OCI-LY1 (cell line): ENCODE data around the gene GRIN3B.
"Not testable (repeated sequence)": the region's sequence is repeated elsewhere in the genome, so short reads cannot be mapped to it uniquely, and the experiment has no call there.

Source experiments
- H2AFZ ChIP-seq: fragments of 200-600 bp; sonication (generic), shearing (Covaris generic); 2 replicates; pipeline ENCODE4 v1.6.0; 2014; ENCODE audit warnings: antibody characterized with exemption, mild to moderate bottlenecking, low read length
- H3F3A ChIP-seq: fragments of 200-600 bp; sonication (generic), shearing (Covaris generic); 2 replicates; pipeline ENCODE4 v1.6.0; 2014; ENCODE audit warnings: mild to moderate bottlenecking, antibody characterized with exemption, low read length, moderate library complexity; ENCODE audit not compliant: insufficient read depth
- H3K27ac ChIP-seq: fragments of 200-600 bp; sonication (generic); 2 replicates; pipeline ENCODE4 v1.5.1; 2014; ENCODE audit warnings: low read length, mixed run types, mild to moderate bottlenecking, low read depth; ENCODE audit not compliant: poor library complexity, severe bottlenecking
- H3K27me3 ChIP-seq: fragments of 200-600 bp; sonication (generic); 2 replicates; pipeline ENCODE4 v1.6.0; 2014; ENCODE audit warnings: antibody characterized with exemption, mild to moderate bottlenecking, low read length, moderate library complexity; ENCODE audit not compliant: insufficient read depth
- H3K36me3 ChIP-seq: fragments of 200-600 bp; sonication (generic); 2 replicates; pipeline ENCODE4 v1.6.1; 2014; ENCODE audit warnings: mild to moderate bottlenecking, antibody characterized with exemption, low read length, moderate library complexity, mixed read lengths; ENCODE audit not compliant: insufficient read depth
- H3K4me1 ChIP-seq: fragments of 200-600 bp; sonication (generic); 2 replicates; pipeline ENCODE4 v1.5.1; 2014; ENCODE audit warnings: mild to moderate bottlenecking, low read length, moderate library complexity; ENCODE audit not compliant: insufficient read depth, severe bottlenecking
- H3K4me2 ChIP-seq: fragments of 200-600 bp; sonication (generic), shearing (Covaris generic); 2 replicates; pipeline ENCODE4 v1.6.1; 2014; ENCODE audit warnings: low read length
- H3K4me3 ChIP-seq: fragments of 200-600 bp; sonication (generic); 2 replicates; pipeline ENCODE4 v1.5.1; 2014; ENCODE audit warnings: low read length, low read depth, mild to moderate bottlenecking, mixed read lengths; ENCODE audit not compliant: poor library complexity, severe bottlenecking
- H3K79me2 ChIP-seq: fragments of 200-600 bp; shearing (Covaris generic); 2 replicates; pipeline ENCODE4 v1.6.1; 2016; ENCODE audit warnings: mixed run types, low read length, mixed read lengths; ENCODE audit not compliant: insufficient read depth
- H3K9ac ChIP-seq: fragments of 200-600 bp; sonication (generic), shearing (Covaris generic); 2 replicates; pipeline ENCODE4 v1.6.1; 2014; ENCODE audit warnings: mild to moderate bottlenecking, low read length, mixed read lengths
- H3K9me2 ChIP-seq: fragments of 200-600 bp; sonication (generic), shearing (Covaris generic); 2 replicates; pipeline ENCODE4 v1.6.1; 2014; ENCODE audit warnings: low read depth, mild to moderate bottlenecking, low read length, mixed read lengths
- H3K9me3 ChIP-seq: fragments of 200-600 bp; shearing (Covaris generic); 2 replicates; pipeline ENCODE4 v1.6.1; 2014; ENCODE audit warnings: low read length, mixed read lengths
- H4K20me1 ChIP-seq: fragments of 200-600 bp; sonication (generic), shearing (Covaris generic); 2 replicates; pipeline ENCODE4 v1.6.0; 2016; ENCODE audit warnings: mild to moderate bottlenecking, low read length; ENCODE audit not compliant: insufficient read depth
- CTCF ChIP-seq: fragments of 200-600 bp; sonication (generic), shearing (Covaris generic); IDR thresholded peaks from 2 replicates; pipeline ENCODE4 v1.5.1; 2017; ENCODE audit warnings: mild to moderate bottlenecking, antibody characterized with exemption, low read length, moderate library complexity, mixed read lengths
- EZH2 ChIP-seq: fragments of 200-600 bp; sonication (generic), shearing (Covaris generic); IDR thresholded peaks from 2 replicates; pipeline ENCODE4 v1.8.0; 2017; ENCODE audit warnings: borderline replicate concordance, mixed run types, mild to moderate bottlenecking, antibody characterized with exemption, low read length, moderate library complexity, mixed read lengths

Gene GRIN3B

DNA sequence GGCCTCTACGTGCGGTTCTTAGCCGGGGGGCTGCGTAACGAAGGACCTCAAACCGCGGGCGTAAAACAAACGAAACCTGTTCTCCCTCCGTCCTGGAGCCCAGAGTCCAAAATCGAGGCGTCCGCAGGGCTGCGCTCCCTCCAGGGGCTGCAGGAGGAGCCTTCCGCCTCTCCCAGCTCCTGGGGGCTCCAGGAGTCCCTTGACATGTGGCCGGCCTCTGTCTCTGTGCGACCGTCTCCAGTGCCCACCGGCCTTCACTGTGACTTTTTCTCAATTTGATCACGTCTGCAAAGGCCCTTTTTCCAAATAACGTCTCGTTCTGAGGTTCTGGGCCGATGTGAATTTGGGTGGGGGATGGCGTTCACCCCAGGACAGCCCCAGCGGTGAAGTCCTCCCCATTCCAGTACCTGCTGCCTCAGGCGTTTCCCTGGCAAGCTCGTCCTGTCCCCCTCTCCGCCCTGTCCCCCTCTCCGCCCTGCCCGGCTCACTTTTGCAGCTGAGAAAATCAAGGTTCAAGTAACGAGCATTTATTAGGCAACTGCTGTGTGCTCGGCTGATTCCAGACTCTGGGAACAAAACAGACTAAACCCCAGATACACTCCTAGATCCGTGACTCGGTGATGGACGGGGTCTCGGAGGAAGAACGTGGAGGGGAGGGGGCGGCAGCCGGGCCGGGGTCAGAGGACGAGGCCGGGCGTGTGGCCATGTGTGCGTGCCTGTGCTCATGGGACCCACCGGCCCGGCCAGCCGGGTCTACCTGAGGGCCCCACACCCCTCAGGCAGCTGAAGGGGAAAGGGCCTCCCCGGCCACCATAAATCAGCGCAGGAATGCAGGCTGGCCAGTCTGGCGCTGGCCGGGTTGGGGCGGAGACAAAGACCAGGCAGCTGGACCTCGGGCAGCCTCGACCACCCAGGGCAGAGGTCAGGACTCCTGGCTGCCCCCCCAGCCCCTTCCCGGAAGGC, 44.1 kb upstream of the GRIN3B start:
- no peaks in the 10 kb centered on the region for H3K4me1 ChIP-seq
- H3K4me3 ChIP-seq: no peak overlapping the region
- H4K20me1 ChIP-seq: no peaks in the 10 kb centered on the region
- TF ChIP-seq CTCF: no peak
- TF ChIP-seq EZH2: no peak
- no peaks in the 10 kb centered on the region for H3K79me2 ChIP-seq
- no peaks in the 10 kb centered on the region for H3K9me2 ChIP-seq
- H2AFZ ChIP-seq: no peak overlapping the region
- H3K9ac ChIP-seq: no peak overlapping the region
- H3K9me3 ChIP-seq: no peaks in the 10 kb centered on the region
- H3K27ac ChIP-seq: no peak overlapping the region
- peaks cover 15% of the 10 kb centered on the region; the same call in 1 of the 2 replicates for H3K27me3 ChIP-seq
- no peaks in the 10 kb centered on the region for H3K36me3 ChIP-seq
- H3K4me2 ChIP-seq: no peak overlapping the region
- no peaks in the 10 kb centered on the region for H3F3A ChIP-seq

- no peak overlapping the region for H3K27ac ChIP-seq
- H2AFZ ChIP-seq: no peak overlapping the region
- TF ChIP-seq EZH2: no peak
- no peak for TF ChIP-seq CTCF
- H3K9me2 ChIP-seq: no peaks in the 10 kb centered on the region
- H3K27me3 ChIP-seq: peaks cover 19% of the 10 kb centered on the region; the same call in 1 of the 2 replicates
- H3K79me2 ChIP-seq: no peaks in the 10 kb centered on the region
- no peak overlapping the region for H3K4me2 ChIP-seq
- no peak overlapping the region for H3K4me3 ChIP-seq
- H3K9ac ChIP-seq: no peak overlapping the region
- H3F3A ChIP-seq: no peaks in the 10 kb centered on the region
- no peaks in the 10 kb centered on the region for H4K20me1 ChIP-seq
- H3K9me3 ChIP-seq: no peaks in the 10 kb centered on the region
- no peaks in the 10 kb centered on the region for H3K36me3 ChIP-seq
- no peaks in the 10 kb centered on the region for H3K4me1 ChIP-seq
Measured at GRCh38 chr19:956766-957440, 43.3 kb upstream of the GRIN3B start.

GRCh38 chr19:957578-957977, 42.6 kb upstream of the GRIN3B start:
- H3K27me3 ChIP-seq: peaks cover 19% of the 10 kb centered on the region; the same call in 1 of the 2 replicates
- not testable (repeated sequence) for H3K27ac ChIP-seq, H3K36me3 ChIP-seq, H3K4me3 ChIP-seq, H4K20me1 ChIP-seq, H3F3A ChIP-seq, H3K4me2 ChIP-seq, H3K4me1 ChIP-seq, H3K9me2 ChIP-seq, H3K9ac ChIP-seq, H3K79me2 ChIP-seq, H3K9me3 ChIP-seq, H2AFZ ChIP-seq
